GM12874 (cell line): ENCODE measurements around the gene NFIA.

Experiments
- CTCF ChIP-seq: IDR thresholded peaks from 2 replicates; pipeline ENCODE4 v1.5.1; 2011; ENCODE audit warnings: low read depth, mild to moderate bottlenecking, control low read depth, low read length, moderate library complexity; ENCODE audit not compliant: insufficient read depth

NFIA gene

GRCh38 chr1:61397495-61397894 lies 315.1 kb downstream of the NFIA start:
- no peak for TF ChIP-seq CTCF

DNA sequence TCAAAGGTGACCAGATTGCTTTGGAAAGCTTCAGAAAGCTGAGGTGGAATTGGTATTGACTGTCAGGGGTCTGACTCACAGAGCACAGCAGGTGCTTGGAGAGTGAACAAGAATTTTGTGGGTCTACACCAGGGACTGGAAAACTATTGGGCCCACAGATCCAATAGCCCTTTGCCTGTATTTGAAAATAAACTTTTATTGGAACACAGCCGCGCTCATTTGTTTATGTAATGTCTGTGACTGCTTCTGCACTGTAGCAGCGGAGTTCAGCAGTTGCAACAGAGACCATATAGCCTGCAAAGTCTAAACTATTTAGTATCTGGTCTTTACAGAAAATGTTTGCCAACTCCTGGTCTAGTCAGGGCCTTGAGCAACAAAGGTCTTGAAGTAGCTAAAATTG lies 315.6 kb downstream of the NFIA start:
- no peak for TF ChIP-seq CTCF

DNA sequence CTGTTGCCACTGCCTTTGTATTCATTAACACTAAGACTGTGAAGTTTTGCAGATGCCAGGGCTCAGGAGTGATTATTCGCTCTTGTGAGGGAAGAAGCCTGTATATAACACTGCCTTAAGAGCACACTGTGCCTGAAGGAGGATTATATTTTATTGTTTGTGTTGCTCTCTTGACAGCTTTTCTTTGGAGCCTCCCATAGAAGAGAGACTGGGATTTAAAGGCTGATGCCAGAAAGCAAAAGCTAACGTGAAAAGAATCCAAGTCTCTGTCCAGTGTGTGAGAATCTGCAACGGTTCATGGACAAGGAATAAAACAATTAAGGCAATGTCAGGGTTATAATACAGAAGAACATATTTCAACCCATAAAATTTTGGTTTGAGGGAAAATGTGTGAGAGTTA lies 316.8 kb downstream of the NFIA start:
- no peak for TF ChIP-seq CTCF

DNA sequence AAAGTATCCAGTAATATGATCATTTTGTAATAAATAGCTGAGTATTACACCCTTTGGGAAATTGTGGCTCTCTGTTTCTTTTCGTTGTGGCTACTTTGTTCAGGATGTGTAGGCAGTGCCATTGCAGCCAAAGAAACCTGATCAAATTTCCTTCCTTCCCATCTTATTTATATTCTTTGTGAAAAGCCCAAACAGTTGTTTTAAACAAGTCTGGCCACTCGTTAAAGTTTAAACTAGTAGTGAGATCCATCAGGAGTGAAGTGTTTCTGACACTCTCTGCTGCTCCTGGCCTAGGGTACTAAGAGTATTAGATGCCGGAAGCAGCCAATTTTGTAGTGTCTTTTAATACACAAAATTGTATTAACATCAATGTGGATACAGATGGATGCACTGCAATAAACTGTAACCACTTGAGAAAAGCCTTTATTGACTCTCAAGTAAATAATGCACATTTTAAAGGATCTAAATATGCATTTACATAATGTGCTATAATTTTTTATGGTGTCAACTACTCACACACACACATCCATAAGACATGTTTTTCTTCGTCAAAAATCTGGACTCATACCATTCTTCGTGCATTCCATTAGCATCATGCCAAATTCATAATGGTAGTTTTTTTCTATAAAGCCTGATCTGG lies 317.9 kb downstream of the NFIA start:
- no peak for TF ChIP-seq CTCF

- no peak for TF ChIP-seq CTCF
These were observed 318.6 kb downstream of the NFIA start for GRCh38 chr1:61400997-61401396.

- no peak for TF ChIP-seq CTCF
These were observed 321.6 kb downstream of the NFIA start for GRCh38 chr1:61403679-61404596.

GRCh38 chr1:61404597-61405376 lies 322.4 kb downstream of the NFIA start:
- no peak for TF ChIP-seq CTCF
